ENCODE measurements around the gene PYROXD2.

PYROXD2 gene

DNA sequence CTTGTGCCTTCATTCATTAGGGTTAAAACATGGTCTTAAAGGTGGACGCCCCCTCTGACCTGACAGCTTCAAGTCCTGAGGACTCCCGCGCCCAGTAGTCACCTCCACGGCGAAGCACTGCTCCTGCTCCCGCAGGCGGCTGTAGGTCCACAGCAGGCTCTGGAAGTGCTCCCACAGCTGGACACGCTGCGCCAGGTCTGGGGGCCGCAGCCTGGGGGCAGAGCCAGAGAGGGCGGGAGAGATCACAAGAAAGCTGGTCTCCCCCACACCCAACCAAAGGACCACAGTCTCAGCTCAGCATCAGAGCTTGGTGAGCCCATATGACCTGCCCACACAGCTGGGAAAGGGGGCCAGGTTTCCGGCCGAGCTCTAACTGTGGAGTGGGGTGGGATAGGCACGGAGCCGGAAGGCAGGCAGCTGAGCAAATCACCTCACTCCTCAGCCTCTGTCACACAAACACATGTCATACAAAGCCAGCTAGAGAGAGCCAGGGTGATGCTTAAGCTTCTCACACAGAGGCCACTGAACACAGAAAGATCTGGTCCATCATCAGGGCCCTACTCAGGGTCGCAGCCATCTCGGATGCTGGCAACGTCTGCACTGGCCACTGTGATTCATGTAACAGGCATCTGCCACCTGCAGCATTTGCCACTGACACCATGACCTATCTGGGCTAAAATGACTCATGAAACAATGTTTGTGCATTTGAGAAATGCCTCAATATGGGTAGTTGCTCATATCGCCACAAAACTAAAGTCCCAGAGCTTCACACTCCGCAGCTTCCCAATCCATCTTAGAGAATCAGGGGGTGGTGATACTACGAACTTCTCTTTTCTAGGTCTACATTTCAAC, 19.1 kb upstream of the PYROXD2 start:
- no peak for DNase-seq (ENCODE audit: low spot score)

GRCh38 chr10:98433371-98433770, 18.4 kb upstream of the PYROXD2 start:
- DNase-seq (ENCODE audit: low spot score), result no peak

DNA sequence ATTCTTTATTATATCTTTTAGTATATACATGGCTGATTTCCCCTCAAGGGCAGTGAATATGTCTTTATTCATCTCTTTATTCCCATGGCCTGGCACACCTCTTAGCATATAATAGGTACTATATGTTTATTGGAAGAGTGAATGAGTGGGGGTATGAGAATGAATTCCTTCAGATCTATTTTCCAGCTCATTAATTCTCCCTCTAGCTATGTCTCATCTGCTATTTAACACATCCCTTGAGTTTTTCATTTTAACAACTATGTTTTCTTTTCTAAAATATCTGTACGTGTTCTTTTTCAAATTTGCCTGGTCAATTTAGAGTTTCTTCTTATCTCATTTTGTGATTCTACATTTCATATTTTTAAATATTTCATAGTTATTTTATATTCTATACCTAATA, 17.3 kb upstream of the PYROXD2 start:
- no peak for DNase-seq (ENCODE audit: low spot score)

DNA sequence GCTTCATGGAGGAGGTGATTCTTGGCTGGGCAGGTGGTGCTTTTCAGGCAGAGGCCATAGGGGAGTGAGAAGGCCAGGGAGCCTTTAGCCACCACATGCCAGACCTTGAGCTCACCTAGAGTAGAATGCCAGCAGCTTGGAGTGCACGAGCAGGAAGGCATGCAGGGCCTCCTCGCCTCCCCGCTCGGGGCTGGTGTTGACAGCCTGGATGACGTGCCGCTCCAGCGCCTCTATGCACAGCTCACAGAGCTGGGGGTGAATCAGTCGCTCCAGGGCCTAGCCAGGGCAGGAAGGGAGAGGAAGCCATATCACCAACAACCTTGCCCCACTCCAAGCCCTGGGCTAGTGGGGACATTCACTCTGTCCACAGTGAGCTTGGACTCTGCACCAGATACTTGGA, 16.0 kb upstream of the PYROXD2 start:
- DNase-seq (ENCODE audit: low spot score), result no peak

DNA sequence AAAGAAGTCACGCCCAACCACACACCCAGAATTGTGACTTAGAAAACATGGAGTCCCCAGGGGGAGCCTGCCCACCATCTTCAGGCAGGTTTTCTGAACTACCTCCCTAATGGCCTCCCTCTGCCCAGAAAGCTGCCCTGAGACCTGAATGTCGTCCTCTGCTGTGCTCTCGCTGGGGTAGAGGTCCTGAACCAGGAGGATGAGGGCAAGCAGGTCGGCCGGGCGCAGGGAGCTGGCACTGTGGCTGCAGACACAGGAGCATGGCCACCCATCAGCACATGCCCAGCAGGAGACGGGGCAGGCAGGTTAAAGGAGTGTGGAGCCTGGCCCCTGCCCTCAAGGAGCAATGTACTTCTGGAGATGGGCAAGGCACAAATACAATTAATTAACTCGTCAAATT, 15.4 kb upstream of the PYROXD2 start:
- no peak for DNase-seq (ENCODE audit: low spot score)

- DNase-seq (ENCODE audit: low spot score), result no peak
These were observed 14.5 kb upstream of the PYROXD2 start for GRCh38 chr10:98429320-98430072.

DNA sequence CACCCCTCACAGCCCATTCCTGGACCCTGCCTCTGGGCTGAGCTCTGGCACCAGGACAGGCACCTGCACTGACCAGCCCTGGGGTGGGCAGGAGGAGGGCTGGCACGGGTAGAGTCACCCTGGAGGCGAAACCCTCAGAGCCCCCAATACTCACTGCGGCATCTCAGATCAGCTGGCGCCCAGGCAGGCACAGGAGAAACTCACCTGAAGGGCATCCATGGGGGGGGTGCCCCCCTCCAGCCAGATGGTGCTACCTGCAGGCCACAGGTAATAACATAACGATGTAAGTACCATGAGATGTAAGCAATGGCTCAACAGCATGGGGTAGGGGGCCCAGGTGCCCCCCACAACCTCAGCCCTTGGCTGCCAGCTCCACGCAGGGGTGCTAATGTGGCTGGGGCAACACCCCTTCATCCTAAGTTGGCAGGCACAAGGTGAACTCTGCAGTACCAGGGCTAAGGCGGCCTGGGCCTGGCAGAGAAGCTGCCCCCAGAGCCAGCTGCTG, 12.1 kb upstream of the PYROXD2 start:
- DNase-seq (ENCODE audit: low spot score), result no peak

DNA sequence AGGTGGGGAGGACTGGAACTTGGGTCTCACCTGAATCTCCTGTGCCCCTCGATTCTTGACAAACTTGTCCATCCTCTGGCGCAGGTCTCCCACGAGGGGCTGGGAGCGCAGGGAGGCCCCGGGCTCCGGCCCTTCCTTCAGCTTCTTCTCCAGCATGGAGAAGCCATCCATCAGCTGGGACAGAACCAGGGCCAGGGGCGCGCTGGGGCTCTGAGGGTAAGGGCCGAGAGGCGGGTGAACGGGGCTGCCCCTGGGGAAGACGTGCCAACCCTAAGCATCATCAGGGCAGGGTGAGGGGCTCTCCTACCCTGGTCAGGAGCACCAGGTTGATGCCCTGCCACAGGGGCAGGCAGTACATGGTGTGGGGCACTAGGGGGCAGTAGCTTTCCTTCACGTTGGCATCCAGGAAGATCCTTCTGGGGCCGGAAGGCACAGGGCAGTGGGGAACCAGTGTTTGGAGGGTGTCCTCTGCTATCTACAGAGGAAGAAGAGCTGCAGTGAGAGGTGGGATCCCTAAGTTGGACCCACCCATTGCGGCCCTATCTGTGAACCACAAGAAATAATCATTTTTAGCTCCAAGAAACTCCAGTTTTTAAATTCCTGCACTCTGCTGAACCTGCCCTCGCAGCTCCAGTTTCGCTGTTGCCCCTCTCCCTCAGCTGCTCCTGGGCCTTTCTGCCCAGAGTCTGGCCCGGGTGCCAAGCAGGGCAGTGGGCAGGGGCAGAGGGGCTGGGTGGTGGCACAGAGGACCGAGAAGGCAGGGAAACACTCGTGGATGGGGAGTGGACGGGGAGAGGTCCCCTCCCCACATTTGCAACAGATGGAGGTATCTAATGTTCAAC, 10.8 kb upstream of the PYROXD2 start:
- DNase-seq (ENCODE audit: low spot score), result no peak

DNA sequence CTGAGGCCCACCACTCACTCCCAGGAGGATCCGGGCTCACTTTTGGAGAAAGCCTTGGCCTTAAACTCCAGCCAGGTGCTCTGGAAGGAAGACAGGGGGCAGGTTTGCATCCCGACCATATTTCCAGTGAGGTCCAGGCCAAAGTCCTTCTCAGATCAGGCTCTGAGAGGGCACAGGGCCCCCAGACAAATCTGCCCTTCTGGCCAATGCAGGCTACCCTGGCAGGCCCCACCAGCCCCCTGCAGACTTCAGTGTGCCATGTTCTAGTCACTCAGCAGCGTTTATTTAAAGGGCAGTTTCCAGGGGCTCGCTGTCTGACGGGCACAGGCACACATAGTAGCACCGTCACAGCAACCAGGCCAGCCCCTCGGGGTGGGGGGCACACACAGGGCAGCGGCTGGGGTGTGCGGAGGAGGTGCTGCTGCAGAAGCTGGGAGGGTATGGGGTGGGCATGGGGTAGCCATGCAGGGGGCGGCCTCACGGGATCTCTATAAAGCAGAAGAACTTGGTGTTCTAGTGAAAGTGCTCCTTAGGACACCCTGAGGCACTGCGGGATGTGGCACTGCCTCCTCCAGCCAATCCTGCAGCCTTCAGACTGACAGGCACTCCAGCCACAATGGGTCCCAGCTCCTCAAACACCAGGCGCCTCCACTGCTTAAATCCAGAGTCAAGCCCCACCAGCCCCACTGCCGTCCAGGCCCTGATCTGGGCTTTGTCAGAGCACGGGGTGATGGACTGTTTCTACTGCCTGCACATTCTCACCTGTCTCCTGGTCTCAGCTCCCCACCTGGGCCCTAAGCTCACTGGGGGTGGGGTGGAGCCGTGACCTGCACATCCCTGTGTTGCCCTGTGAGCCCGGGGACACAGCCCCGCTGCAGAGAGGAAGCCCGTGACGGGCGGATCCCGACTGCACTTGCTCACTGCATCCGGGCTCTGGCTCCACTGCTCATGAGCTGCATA, 9.6 kb upstream of the PYROXD2 start:
- no peak for DNase-seq (ENCODE audit: low spot score)

DNA sequence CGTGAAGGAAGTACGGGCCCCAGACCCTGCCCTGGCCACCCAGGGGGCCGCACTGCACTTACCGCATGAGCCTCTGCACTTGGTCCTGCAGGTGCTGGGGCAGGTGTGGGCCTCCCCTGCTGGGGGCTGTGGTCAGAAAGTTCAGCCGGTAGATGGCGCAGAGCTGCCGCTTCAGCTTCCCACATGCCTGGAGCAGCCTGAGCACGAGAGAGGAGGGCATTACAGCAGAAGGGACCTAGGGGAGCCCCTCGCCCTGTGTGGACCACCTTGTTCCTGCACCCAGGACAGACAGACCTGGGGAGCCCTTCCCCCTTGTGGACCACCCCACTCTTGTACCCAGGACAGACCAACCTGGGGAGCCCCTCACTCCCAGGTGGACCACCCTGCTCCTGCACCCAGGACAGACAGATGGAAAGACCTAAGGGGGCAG, 8.7 kb upstream of the PYROXD2 start:
- DNase-seq (ENCODE audit: low spot score), result no peak

DNA sequence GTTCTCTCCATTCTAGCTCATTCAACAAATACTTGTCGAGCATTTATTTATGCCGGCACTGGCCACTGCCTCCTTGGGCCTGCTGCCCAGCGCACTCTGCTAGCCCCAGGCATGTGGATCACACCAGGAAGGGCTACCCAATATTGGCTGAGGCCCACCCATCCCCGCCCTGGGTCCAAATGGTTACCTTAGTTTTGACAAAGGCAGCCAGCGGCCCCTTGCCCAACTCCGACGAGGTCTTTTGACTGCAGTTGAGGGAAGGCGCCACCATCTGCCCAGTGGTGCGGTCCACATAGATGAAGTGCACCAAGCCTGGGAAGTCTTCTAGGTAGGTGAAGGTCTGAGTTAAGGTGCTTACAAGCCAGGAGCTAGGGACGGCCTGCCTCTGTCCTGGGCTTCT, 7.2 kb upstream of the PYROXD2 start:
- DNase-seq (ENCODE audit: low spot score), result no peak

GRCh38 chr10:98420786-98421185, 5.8 kb upstream of the PYROXD2 start:
- DNase-seq (ENCODE audit: low spot score), result no peak

DNA sequence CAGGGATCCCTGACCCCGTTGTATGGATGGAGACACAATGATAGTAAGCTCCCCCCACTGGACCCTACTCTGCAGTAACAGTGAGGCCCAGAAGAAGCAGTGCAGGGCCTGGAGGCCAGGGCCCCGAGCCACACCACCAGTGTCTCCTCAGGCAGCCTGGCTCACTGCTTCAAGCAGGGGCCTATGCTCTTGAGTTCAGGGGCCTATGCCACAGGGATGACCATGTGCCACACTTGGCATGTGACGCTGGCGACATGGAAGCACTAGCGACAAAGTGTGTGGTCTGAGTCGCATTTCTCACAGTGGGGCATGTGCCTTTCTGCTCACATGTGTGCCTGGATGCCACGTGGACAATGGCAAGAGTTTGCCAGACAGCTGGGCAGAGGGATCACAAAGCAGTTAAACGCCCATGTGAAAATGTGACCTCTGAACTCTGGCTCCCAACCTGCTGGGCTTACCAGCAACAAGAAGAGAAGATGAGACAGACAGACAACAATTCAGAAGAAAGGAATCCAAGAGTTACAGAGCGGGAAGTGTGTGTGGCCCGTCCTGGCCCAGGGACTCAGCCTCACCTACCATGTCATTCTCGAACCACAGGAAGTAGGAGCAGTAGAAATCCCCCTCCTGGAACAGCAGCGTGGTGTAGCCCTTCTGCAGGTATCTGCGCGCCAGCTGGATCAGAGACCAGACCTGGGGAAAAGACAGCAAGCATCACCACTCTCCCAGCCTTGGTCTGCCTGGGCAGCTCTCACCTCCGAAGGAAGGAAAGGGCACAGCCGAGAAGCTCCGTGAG, 4.7 kb upstream of the PYROXD2 start:
- no peak for DNase-seq (ENCODE audit: low spot score)

DNA sequence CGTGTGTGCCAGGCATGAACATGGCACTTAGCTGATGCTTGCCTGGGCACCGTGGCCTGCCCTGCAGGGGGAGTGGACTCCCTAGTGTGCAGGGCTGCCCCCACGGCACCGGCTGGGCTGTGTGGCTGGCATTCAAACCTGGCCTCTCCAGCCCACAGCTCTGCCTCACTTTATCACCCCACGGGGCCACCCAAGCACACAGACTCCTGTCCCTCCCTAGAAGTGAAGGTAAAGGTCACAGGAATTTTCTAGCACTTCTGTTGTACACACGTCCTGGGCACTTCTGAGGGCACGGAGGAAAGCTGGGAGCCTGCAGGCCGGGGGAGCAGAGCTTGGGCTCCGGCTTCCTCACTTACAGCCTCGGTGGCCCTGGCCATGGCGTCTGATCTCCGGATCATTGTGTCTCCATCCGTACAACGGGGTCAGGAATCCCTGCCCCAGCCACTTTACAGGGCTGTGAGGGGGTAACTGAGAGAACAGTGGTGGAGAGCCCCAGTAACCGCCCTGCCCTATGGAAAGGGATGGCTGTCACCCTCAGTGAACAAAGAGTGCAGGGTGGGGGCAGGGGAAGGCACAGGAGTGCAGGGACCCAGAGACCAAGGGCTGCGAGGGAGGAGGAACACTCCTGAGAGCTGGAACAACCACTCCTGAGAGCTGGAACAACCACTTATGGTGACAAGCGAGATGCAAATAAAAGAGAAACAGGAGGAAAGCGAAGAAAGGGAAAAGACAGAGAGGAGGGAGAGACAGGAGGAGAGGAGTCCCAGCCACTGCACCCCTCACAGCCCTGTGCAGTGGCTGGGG, 3.9 kb upstream of the PYROXD2 start:
- DNase-seq (ENCODE audit: low spot score), result no peak

- no peak for DNase-seq (ENCODE audit: low spot score)
These were observed 3.1 kb upstream of the PYROXD2 start for GRCh38 chr10:98417973-98418664.

DNA sequence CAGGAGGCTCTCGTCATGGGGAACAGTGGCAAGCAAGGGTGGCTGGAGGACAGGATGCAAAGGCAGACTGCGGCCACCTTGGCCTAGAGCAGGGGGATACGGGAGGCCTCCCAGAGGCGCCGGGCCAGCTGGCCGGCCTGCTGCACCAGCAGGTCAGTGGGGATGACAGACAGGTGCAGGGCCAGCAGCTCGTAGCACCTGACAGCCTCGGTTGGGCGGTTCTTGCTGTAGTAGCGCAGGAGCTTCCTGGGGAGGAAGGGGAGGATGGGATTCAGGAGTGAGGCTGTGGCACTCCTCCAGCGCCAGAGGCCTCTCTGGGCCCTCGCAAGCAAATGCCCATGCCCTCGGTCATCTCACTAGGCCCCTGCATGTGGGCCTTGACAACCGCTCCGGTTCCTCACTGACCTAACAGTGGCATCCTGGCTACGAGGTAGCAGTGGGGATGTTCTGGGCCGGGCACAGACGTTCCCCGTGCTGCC, 2.5 kb upstream of the PYROXD2 start:
- DNase-seq (ENCODE audit: low spot score), result no peak

DNA sequence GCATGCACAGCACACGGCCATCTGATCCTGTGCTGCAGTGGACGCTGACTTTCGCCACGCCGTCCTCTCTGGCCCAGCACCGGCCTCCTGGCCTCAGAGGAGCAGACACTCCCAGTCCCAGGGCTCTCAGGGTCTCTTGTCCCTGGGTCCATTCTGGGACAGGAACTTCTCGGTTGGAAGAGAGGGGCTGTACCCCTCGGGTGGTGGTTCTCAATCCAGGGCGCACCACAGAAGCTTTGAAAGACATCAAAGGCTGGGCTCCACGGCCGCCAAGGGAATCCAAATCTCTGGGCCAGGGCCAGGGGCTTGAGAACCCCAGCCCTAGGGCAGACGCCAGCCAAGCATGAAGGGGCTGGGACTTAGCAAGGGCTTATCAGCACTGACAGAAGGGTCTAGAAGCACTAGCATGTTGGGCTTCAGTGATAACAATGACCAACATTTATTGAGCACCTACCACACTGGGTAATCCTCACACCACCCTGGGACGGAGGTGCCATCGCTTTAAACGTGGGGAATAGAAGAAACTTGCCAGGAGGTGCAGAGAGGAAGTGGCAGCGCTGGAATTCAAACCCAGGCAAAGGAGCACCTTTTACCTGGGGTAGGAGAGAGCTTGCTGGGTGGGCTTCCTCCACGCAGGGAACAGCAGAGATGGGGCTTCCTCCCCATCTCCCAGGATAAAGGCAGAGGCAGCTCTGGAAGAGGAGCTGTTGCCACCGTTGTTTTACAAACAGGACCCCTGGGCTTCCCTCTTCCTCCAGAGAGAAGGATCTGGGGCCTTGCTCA, 1.8 kb upstream of the PYROXD2 start:
- no peak for DNase-seq (ENCODE audit: low spot score)

DNA sequence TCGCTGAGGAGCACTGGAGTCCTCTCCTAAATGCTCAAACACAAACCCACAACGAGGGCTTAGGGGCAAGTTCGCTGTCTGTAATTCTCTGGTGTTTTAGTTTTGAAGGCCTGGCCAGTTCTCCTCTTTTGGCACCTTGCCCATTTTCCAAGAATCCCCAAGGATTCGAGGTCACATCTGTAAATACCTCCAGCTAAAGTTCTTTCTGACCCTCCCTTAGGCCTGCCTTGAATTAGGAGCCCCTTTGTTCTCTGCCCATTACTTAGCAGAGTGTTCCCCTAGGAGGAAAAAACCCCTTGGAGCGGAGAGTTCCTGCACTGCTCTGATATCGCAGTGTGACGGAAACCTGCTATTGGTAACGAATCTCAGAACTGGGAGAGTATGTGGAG, 743 bp upstream of the PYROXD2 start:
- DNase-seq (ENCODE audit: low spot score), result no peak
